ENCODE results near the gene RDH13.
A peak's percentile ranks its signal among the peaks of the same experiment; 100 is the strongest.

The RDH13 gene

DNA sequence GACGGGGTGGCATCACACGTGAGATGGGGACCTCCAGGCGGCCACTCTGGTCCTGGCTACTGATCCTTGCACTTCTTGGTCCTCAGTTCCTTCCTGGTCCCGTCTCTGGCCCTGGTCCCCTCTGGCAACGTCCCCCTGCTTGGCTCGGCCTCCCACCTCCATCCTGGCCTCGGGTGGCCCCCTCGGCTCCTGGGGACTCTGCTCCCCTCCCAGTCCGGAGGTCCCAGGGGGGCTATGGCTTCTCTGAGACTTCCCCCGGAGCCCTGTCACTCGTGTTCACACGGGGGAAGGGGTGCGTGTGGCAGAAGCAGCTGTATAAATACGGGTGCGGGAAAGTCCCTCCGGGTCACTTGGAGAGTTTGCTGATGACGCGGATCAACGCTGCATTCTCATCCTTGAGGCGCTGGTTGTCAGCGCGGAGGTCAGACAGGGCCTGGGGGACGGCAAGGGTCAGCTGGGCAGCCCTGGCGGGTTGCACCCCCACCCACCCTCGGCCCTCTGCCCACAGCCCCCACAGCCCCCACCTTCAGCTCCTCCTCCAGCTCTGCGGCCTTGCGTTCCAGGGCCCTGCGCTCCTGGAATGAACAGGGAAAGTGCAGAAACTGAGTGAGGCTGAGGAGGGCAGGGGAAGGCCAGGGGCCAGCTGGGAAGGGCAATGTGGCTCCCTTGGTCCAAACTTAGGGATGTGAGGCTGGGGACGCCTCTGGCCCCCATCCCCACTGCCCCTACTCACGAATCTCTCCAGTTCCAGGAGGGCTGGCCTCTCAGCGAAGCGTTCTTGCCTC, 28.4 kb upstream of the RDH13 start:
- no peak for DNase-seq

DNA sequence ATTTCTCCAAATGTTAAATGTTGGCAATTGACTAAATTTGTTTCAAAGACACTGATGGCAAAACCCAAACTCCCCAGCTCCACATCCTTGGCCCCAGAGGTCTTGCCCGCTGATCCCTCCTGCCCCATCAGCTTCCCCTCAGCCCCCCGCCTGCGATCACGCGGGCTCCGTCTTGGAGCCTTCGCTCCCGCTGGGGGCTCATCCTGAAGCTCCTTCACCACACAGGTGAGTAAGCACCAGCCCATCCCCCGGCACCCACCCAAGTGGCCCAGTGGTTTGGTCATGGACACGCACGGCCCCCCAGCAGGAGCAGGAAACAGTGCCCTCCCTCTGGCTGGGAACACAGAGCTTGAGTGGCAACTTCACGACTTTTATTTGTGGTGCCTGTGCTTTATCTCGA, 27.6 kb upstream of the RDH13 start:
- DNase-seq: no peak

DNA sequence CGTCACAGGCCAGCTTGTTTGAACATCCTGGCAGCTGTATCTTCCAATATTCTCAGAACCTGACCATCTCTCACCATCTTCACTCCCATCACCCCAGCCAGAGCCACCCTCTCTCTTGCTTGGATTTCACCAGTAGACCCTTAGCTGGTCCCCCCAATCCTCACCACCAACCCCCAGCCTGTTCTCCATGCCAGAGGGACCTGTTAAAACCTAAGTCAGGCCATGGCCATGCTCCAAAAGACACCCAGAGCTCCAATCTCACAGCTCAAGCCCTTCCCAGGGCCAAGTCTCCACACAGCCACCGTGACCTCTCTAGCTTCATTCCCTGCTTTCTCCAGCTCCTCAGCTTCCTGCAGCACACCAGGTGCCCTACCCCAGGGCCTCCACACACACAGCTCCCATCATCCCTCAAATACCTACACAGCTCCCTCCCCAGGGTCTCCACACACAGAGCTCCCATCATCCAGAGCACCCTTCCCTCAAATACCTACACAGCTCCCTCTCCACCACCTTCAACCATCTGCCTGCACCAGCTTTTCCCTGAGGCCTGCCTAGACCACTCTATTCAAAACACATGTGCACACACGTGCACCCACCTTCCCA, 26.5 kb upstream of the RDH13 start:
- no peak for DNase-seq

DNA sequence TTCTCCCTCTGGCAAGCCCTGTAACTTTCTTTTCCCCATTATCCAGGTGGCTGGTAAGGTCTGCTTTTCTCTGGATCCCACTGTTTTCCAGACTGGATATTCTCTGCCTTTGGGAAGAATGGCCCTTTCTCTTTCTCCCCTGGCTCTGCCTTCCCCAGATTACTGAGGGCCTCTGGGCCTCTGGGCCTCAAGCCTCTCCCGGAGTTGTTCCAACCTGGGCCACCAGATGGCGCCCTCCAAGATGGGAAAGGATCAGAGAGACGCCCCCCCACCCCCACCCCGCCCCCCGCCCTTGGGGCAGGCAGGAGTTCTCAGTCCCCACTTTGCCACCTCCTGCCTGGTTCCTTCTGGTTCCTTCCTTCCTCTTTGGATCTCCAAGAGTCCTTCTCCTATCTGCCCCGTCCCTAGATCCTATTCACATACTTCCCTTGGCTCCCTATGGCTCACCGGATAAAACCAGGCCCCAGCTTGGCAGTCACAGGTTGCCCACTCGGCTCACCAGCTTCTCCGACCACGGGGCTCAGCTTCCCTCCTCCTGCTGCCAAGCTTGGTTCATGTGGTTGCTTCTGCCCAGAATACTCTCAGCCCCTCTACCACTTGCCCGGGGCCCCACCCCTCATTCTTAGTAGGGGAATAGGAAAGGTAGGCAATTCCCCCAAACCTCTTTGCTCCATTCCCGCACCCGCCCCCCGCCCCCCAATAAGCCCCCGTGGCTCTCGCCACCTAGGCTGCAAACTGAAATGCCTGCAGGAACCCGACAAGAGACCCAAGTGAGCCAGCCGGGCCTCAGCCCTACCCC, 25.8 kb upstream of the RDH13 start:
- peak; percentile 78 for DNase-seq

DNA sequence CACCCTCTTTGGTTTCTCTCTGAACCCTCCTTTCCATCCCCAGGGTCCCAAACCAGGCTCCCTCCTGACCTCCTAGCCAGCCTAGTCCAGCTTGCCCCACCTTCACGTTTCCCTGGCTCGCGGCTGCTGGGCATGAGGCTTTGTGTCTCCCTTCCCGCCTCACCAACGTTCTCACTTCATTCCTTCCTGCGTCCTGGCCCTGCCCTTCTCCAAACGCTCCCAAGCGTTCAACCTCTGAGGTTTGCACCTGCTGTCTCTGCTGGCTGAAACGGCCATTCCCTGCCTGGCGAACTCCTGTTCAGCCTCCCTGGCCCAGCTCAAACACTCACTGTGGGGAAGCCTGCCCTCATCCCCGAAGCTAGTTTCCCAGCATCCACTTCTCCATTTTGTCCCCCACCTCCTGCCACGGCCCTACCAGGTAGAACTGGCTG, 25.1 kb upstream of the RDH13 start:
- no peak for DNase-seq

DNA sequence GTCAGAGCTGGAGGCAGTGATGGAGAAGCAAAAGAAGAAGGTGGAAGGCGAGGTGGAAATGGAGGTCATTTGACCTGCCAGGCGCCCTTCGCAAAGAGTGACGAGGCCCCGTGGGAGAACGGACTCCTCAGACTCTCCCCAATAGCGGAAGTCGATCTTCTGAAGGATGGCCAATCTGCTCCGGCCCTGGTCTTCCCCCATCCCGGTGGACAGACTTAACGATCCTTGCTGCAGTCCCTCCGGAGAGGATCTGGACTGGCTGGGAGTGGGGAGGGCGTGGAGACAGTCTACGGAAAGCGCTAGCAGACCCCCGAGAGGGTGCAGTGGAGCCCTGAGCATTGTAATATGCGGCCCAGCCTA, 24.6 kb upstream of the RDH13 start:
- DNase-seq: no peak

DNA sequence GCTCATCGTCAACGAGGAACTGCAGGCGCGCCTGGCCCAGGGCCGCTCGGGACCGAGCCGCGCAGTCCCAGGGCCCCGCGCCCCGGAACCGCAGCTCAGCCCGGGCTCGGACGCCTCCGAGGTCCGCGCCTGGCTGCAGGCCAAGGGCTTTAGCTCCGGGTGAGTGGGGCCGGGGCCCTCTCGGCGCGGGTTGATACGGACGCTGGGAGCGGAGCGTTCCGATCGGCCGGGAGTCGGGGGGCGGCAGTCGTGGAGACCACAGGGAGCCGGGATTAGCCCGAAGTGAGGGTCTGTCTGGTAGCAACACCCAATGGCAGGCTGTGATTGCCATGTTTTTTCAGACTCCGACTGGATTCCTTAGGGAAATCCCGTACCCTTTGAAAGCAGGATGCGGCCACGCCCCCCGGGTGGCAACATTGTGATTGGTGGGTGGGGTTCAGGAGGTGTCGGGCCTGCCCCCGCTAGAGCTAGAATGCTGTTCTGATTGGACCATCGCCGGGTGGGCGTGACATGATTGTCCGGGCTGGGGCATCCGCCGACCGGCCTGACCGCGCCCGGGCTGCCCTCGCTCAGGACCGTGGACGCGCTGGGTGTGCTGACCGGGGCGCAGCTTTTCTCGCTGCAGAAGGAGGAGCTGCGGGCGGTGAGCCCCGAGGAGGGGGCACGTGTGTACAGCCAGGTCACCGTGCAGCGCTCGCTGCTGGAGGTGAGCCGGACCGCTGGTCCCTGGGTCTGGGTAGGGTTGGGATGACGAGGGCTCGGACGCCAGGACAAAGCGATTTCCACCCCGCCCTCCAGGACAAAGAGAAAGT, 24.0 kb upstream of the RDH13 start:
- DNase-seq: peak; percentile 64

DNA sequence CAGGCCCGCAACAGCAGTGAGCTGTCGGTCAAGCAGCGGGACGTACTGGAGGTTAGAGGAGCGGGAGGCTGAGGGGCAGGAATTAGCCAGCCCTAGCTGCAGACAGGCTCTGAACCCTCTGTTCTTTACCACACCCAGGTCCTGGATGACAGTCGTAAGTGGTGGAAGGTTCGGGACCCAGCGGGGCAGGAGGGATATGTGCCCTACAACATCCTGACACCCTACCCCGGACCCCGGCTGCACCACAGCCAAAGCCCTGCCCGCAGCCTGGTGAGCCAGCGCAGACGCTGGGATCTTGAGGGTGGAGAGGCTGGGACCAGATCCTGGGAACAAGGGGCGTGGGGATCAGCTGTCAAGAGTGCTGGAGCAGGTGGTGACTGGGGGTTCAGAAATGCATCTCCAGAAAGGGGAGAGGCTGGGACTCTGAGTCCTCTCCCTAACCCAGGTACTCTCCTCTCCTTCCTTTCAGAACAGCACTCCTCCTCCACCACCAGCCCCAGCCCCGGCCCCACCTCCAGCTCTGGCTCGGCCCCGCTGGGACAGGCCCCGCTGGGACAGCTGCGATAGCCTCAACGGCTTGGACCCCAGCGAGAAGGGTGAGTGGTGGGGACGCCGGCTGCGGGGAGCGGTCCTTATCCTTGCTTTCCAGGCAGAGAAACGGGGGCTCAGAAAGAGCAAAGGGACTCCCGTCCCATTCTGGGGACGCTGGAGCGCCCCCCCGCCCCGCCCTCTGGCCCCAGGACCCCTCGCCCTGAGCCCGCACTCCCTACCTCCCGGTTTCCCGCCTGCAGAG, 23.2 kb upstream of the RDH13 start:
- no peak for DNase-seq

DNA sequence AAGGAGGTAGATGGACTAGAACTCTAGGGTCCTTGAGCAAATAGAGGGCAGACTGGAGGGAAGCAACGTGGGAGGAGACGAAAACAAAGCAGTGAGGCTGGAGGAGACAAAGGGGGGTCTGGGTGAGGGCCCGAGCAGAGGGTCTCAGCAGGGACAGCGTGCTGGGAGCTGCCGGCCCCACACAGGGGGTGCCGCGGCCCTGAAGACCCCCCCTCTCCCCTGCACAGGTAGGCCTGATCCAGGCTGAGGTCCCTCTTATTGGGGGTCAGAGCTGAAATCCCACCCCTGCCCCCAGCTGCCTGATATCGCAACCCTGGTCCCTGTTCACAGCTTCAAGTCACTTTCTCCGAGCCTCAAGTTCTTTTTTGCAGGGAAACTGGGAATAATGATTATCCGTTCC, 21.5 kb upstream of the RDH13 start:
- DNase-seq: no peak

DNA sequence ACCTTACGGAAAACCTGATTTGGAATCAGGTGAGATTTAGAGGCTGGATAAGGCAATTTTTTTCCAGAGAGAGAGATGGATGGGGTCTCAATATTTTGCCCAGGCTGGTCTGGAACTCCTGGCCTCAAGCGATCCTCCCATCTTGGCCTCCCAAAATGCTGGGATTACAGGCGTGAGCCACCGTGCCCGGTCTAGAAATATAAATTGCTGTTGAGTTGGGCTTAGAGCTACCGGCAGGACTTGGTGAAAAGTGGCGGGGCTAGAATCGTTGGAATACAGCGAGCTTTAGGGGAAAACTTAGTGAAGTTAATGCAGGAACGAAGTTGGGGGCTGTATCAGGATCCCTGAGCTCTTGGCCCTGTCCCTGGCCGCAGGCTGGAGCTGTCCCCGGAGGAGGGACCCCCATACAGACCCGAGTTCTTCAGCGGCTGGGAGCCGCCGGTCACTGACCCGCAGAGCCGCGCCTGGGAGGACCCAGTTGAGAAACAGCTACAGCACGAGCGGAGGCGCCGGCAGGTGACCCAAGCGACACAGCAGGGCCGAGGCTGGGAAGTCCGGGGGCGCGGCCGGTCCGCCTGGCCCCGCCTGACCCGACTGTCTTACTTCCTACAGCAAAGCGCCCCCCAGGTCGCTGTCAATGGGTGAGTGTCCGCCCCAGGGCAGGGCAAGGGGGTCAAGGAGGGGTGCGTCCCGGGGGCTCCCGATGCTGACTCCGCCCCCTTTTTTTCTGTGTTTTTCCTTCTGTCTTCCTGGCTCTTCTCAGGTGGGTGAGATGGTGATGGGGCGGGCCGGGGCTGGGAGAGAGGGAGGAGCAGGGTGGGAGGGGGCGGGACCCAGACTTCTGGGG, 20.3 kb upstream of the RDH13 start:
- DNase-seq: no peak

DNA sequence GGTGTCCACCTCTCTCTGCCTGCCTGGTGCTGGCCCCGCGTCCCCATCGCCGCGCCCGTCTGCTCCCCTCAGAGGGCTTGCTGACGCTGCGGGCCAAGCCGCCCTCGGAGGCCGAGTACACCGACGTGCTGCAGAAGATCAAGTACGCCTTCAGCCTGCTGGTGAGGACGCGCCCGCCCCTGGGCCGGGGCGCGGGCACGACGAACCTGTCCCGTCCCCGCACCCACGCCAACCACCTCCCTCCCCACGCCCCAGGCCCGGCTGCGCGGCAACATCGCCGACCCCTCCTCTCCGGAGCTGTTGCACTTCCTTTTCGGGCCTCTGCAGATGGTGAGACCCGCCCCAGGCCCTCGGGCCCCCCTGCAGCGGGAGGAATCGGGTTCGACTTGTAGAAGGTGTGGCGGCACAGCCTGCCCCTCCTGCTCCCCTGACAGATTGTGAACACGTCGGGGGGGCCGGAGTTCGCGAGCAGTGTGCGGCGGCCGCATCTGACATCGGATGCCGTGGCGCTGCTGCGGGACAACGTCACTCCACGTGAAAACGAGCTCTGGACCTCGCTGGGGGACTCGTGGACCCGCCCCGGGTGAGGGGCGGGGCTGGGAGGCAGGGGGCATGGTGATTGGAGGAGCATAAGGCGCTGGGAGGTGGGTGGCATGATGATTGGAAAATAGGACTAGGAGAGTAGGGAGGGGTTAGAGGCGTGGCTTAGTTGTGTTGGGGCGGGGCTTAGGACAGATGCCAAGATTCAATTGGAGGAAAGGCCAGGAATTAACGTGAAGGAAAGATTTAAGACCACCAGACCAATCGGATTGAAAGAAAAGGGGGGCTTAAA, 19.3 kb upstream of the RDH13 start:
- peak; percentile 65 for DNase-seq

DNA sequence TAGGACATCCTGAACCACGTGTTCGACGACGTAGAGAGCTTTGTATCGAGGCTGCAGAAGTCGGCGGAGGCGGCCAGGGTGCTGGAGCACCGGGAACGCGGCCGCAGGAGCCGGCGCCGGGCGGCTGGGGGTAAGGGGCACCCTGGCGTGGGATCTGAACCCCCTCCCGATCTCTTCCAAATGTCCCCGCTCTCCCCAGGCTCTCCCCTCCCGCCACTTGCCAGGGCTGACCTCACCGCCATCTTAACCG, 18.7 kb upstream of the RDH13 start:
- DNase-seq: no peak

DNA sequence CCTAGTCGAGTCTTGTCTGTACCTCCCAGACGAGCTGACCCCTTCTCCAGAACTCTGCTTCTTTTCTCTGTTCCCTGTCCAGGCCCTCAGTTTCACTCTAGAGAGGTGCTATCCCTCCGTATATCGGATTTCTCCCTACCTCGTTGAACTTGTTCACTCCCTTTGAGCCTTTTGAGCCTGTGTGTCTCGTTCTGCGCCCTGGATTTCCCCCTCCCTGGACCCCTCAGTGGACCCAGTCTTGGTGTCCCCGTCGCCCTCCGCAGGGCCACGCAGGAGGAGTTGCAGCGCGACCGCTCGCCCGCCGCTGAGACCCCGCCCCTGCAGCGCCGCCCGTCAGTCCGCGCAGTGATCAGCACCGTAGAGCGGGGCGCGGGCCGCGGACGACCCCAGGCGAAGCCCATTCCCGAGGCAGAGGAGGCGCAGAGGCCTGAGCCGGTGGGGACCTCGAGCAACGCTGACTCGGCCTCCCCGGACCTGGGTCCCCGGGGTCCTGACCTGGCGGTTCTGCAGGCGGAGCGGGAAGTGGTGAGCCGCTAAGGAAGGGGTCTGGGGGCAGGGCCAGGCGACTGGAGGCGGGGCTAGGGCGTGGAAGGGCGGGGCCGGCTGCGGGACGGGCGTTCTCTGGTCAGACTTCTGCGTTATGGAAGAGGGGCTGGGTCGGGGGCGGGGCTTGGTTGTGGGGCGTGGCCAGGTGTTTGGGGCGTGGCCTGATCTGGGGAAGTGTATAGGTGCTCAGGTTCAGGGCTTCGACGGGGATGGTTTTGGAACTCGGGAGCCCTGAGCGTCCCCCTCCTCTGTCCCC, 18.2 kb upstream of the RDH13 start:
- DNase-seq: peak; percentile 95

DNA sequence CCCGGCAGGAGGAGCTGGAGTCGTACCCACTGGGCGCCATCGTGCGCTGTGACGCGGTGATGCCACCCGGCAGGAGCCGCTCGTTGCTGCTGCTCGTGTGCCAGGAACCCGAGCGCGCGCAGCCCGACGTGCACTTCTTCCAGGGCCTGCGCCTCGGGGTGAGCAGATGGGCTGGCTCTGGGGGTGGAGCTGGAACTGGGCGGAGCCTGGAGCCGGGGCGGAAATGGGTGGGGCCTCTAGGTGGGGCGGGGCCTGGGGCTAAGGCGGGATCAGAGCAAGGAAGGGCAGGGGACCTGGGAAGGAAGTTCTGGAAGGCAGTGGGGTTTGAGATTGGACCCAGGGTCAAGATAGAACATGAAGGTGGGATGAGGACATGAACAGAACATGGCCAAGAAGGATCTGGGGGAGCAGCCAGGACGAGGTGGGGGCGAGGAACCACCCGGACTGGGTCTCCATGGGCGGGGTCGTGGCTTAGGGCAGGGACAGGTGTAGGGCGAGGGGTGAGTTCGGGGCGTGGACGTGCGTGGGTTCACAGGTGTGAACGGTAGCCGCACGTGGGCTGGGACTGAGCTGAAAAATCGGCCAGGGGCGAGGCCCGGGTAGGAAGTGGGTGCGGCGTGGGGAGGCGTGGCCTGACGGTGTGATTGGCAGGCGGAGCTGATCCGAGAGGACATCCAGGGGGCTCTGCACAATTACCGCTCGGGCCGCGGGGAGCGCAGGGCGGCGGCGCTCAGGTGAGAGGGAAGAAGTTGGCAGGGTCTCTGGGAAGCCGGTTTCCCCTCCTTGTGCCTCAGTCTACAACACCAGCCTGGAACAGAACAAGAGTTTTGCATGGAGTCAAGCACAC, 17.4 kb upstream of the RDH13 start:
- peak; percentile 73 for DNase-seq

DNA sequence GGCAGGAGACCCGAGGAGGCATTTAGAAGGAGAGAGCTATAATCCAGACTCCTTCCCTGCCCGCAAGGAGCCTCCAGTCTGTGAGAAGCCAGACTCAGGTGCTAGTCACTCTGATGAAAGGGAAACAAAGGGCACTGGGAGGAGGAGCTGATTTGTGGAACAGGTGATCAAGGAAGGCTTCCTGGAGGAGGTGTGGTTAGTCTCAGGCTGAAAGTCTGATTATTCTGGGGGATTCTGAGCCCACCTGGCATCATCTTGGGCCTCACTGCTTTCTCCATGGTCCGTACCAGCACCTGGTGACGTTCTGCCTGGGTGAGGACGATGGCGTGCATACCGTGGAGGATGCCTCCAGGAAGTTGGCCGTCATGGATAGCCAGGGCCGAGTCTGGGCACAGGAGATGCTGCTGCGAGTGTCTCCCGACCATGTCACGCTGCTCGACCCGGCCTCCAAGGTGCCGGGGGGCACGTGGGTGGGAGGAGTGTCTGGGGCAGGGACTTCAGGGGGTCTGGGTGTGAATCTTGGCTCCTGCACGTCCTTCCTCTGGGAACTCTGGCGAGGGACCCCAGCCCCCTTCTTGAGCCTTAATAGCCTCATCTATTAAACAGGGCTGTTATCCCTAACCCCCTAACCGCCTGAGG, 16.6 kb upstream of the RDH13 start:
- DNase-seq: no peak

DNA sequence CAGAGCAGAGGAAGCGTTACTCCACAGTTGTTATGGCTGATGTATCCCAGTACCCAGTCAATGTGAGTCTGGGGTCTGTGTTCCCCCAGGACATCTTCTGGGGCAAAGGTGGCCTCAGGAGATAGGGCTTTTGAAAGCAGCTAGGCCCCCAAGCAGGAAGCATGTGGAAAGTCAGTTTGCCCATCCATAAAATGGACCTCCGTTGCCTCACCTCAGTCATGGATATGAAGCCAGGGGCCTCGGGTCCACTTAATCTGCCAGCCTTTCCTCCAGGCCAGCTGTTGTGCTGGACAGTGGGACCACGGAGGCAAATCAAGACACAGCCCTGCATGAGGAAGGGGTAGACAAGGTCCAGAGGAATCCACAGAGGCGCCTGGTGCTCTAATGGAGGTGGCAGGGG, 16.0 kb upstream of the RDH13 start:
- no peak for DNase-seq

DNA sequence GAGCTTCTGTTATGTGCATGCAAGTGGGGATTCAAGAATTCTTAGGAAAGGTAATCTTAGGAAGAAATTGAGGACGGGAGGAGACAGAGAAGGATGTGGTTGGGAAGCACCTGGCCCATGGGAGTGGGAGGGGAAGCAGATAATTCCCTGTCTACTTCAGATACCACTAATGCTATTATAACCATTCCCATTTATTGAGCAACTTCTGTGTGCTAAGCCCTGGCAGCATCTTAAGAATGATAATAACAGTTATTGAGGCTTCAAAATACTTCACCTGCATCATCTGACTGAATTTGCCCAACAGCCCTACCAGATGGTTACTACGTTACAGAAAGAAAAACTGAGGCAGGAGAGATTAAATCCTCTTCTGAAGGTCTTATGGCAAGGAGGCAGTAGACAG, 14.2 kb upstream of the RDH13 start:
- no peak for DNase-seq

DNA sequence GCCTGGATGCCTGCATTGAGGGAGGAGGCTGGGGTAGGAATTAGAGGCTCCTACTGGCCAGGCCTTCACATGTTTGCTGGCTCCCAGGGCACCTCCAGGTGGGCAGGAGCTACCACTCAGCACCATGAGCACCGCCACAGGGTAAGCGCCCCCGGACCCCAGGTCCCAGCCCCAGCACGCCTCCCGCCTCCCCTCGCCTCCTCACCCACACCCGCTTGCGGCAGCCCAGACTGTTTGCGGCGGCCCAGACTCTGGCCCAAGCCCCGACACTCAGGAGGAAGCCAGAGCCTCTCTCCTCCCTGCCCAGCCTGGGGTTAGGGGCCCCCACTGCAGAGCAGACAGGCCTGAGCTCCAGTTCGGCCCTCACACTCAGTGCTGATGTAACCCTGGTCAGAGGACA, 13.4 kb upstream of the RDH13 start:
- DNase-seq: no peak

Data from CD4-positive, alpha-beta T cell treated with Interleukin-21 for 1 hour (primary cell).